Lower lobe of right lung (tissue), 2 donors: ENCODE results near the gene PTN. TPM values are rescaled to one million over a fixed set of nuclear protein-coding genes. Genes with fewer than 3 reads are reported as not detected.

Experiments
- ATAC-seq, 2 donors: fragments of 200-7000 bp; cut with Tn5 transposase; one replicate each; pipeline ENCODE4 v1.9.1; 2020 to 2022; ENCODE audit warnings: mild to moderate bottlenecking in 2 of 2, moderate library complexity in 2 of 2
- DNase-seq: peaks from one replicate; pipeline ENCODE4 v3.0.0-alpha.2; 2020
- H3K27ac ChIP-seq: fragments of 200-600 bp; one replicate; pipeline ENCODE4 v1.8.0; 2022
- H3K27me3 ChIP-seq: fragments of 200-600 bp; one replicate; pipeline ENCODE4 v1.8.0; 2022; ENCODE audit warnings: low read depth
- H3K36me3 ChIP-seq: fragments of 200-600 bp; one replicate; pipeline ENCODE4 v1.8.0; 2022; ENCODE audit warnings: mild to moderate bottlenecking
- H3K4me1 ChIP-seq: fragments of 200-600 bp; one replicate; pipeline ENCODE4 v1.8.0; 2022
- H3K4me3 ChIP-seq: fragments of 200-600 bp; one replicate; pipeline ENCODE4 v1.8.0; 2022; ENCODE audit warnings: mild to moderate bottlenecking
- H3K9me3 ChIP-seq: fragments of 200-600 bp; one replicate; pipeline ENCODE4 v1.8.0; 2022
- CTCF ChIP-seq: fragments of 200-600 bp; IDR thresholded peaks from one replicate; pipeline ENCODE4 v1.8.0; 2022; ENCODE audit warnings: antibody characterized with exemption, mild to moderate bottlenecking
- intact Hi-C: fragments of 100-400 bp; cut with DNase I; formaldehyde crosslinking; loops from one replicate; pipeline ENCODE4 v1.11.0; 2022
- total RNA-seq: library from RNA; stranded (reverse); fragmentation: NEBNext Ultra II Directional; extraction: Animal tissue kit (Norgen Biotek cat#: 25700); gene quantifications from one replicate; pipeline ENCODE4 v1.2.1, GENCODE V29; 2021
- donor health status: DM: no; HTN: yes; CAD: no; lungs with severe emphysema.

The PTN gene
- total RNA-seq, 1 donor from 2014 or later: 6.3 TPM

- no peak for TF ChIP-seq CTCF
These were observed 17.6 kb downstream of the PTN start for GRCh38 chr7:137325927-137326326.

DNA sequence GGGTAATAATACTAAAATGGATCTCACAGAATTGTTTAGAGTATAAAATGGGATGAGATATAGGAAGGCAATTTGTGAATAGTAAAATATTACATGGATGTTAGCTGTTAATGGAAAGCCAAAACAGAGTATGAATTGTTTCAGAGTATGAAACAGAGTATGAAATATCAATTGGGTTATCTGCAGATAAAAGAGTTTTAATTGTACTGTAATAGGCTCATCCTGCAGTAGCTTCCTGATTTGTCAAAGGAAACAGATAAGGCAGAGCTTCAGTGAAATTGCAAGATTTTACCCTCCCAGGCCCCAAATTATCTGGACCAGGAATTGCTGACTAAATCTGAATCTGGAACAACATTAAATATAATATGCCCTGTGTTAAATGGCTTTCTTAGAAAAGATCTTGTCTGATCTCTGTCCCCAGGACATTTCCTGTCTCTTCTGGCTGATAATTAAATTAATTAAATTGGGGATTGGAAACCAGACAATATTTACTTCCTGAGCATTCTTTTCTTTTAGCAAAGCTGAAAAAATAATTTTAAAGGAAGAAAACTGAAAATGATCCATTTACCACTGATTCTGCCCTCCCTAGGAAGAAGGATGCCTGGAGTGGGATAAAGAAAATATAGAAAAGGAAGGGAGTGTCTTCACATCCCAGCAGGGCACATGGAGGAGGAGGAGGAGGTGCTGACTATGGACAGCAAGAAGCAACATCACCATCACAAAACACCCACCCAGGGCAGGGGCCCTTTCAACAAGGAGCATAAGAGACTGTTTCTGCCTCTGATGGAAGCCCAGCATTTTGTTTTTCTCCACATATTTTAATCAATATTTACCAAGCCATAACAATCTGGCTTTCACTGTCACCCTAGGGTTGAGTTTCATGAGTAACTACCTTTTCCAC, 18.5 kb downstream of the PTN start:
- no peaks in the 10 kb centered on the region for H3K27me3 ChIP-seq
- H3K27ac ChIP-seq: no peak overlapping the region
- ATAC-seq: no peak
- no peaks in the 10 kb centered on the region for H3K4me1 ChIP-seq
- no peak overlapping the region for H3K4me3 ChIP-seq
- intact Hi-C loops: no loop called here
- TF ChIP-seq CTCF: no peak
- no peaks in the 10 kb centered on the region for H3K36me3 ChIP-seq
- no peak for DNase-seq
- no peaks in the 10 kb centered on the region for H3K9me3 ChIP-seq

More at GRCh38 chr7:137325927-137326326, 17.6 kb downstream of the PTN start:
- no peaks in the 10 kb centered on the region for H3K36me3 ChIP-seq
- intact Hi-C loops: no loop called here
- H3K27me3 ChIP-seq: no peaks in the 10 kb centered on the region
- H3K9me3 ChIP-seq: no peaks in the 10 kb centered on the region
- H3K4me1 ChIP-seq: no peaks in the 10 kb centered on the region
- DNase-seq (no peak), ATAC-seq (no peak)
- no peak overlapping the region for H3K27ac ChIP-seq
- H3K4me3 ChIP-seq: no peak overlapping the region

GRCh38 chr7:137316648-137317353, 26.7 kb downstream of the PTN start:
- H3K4me1 ChIP-seq: no peaks in the 10 kb centered on the region
- no peaks in the 10 kb centered on the region for H3K27me3 ChIP-seq
- ATAC-seq (no peak), DNase-seq (no peak)
- no peak overlapping the region for H3K27ac ChIP-seq
- H3K36me3 ChIP-seq: no peaks in the 10 kb centered on the region
- intact Hi-C loops: no loop called here
- no peaks in the 10 kb centered on the region for H3K9me3 ChIP-seq
- H3K4me3 ChIP-seq: no peak overlapping the region
- no peak for TF ChIP-seq CTCF

GRCh38 chr7:137313201-137313600, 30.3 kb downstream of the PTN start:
- intact Hi-C loops: no loop called here
- TF ChIP-seq CTCF: no peak
- DNase-seq (no peak), ATAC-seq (no peak)
- no peak overlapping the region for H3K4me3 ChIP-seq
- no peaks in the 10 kb centered on the region for H3K36me3 ChIP-seq
- no peaks in the 10 kb centered on the region for H3K4me1 ChIP-seq
- no peak overlapping the region for H3K27ac ChIP-seq
- H3K27me3 ChIP-seq: no peaks in the 10 kb centered on the region
- no peaks in the 10 kb centered on the region for H3K9me3 ChIP-seq

DNA sequence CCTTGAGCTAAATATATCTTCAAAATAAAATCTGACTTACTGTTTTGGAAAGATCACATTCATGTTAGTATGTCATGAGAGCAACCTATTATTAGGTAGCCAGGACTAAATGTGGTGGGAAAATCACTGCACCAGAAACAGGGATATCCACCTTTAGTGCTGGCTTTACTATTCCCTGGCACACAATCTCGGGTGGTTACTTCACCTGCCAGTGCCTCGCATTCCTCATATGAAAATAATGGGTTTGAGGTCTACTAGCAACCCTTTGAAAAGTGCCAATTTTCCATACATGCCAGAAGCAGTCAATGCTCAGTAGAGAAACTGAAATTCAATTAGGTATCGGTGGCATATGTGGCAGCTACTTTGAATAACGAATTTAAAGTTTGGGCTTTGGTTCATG, 36.8 kb downstream of the PTN start:
- no peak overlapping the region for H3K4me3 ChIP-seq
- no peaks in the 10 kb centered on the region for H3K4me1 ChIP-seq
- H3K36me3 ChIP-seq: no peaks in the 10 kb centered on the region
- no peaks in the 10 kb centered on the region for H3K9me3 ChIP-seq
- H3K27ac ChIP-seq: no peak overlapping the region
- no peak for ATAC-seq
- no peaks in the 10 kb centered on the region for H3K27me3 ChIP-seq
- intact Hi-C loops: no loop called here
- DNase-seq: no peak
- no peak for TF ChIP-seq CTCF
